GM18526 (cell line): Measurements from ENCODE around the gene NFATC1.

ENCODE experiments used
- POLR2A ChIP-seq: IDR thresholded peaks from 3 replicates; pipeline ENCODE4 v1.6.1; 2011; ENCODE audit not compliant: insufficient read length; ENCODE audit errors: extremely low read depth

The NFATC1 gene

GRCh38 chr18:79446931-79447330, 51.2 kb downstream of the NFATC1 start:
- TF ChIP-seq POLR2A: no peak

GRCh38 chr18:79447703-79448367, 52.1 kb downstream of the NFATC1 start:
- TF ChIP-seq POLR2A: no peak

- TF ChIP-seq POLR2A: no peak
These were observed 52.9 kb downstream of the NFATC1 start for GRCh38 chr18:79448621-79449020.

GRCh38 chr18:79449551-79450288, 54.0 kb downstream of the NFATC1 start:
- TF ChIP-seq POLR2A: no peak

GRCh38 chr18:79450289-79451080, 54.8 kb downstream of the NFATC1 start:
- TF ChIP-seq POLR2A: no peak

- TF ChIP-seq POLR2A: no peak
These were observed 55.8 kb downstream of the NFATC1 start for GRCh38 chr18:79451237-79452125.

GRCh38 chr18:79452190-79452990, 56.7 kb downstream of the NFATC1 start:
- no peak for TF ChIP-seq POLR2A

- TF ChIP-seq POLR2A: no peak
These were observed 57.4 kb downstream of the NFATC1 start for GRCh38 chr18:79452991-79453645.

GRCh38 chr18:79453816-79454735, 58.3 kb downstream of the NFATC1 start:
- TF ChIP-seq POLR2A: no peak

- no peak for TF ChIP-seq POLR2A
These were observed 59.5 kb downstream of the NFATC1 start for GRCh38 chr18:79455261-79455660.

GRCh38 chr18:79456105-79456980, 60.6 kb downstream of the NFATC1 start:
- no peak for TF ChIP-seq POLR2A

GRCh38 chr18:79457239-79457638, 61.5 kb downstream of the NFATC1 start:
- TF ChIP-seq POLR2A: no peak

- no peak for TF ChIP-seq POLR2A
These were observed 61.9 kb downstream of the NFATC1 start for GRCh38 chr18:79457652-79458051.
